Activated T-helper 17 cell treated with anti-CD3 and anti-CD28 coated beads, Interleukin-2, amount 50 U/mL, for 72 hours (primary cell): ENCODE results near the gene IRF4. TPM values are rescaled to one million over a fixed set of nuclear protein-coding genes. Genes with fewer than 3 reads are reported as not detected.
"Not testable (repeated sequence)": the region's sequence is repeated elsewhere in the genome, so short reads cannot be mapped to it uniquely, and the experiment has no call there.

ENCODE experiments used
- ATAC-seq: fragments of 150-1000 bp; cut with Tn5 transposase; replicated peaks from 2 replicates; pipeline ENCODE4 v1.10.0; 2021; ENCODE audit warnings: mild to moderate bottlenecking, moderate library complexity
- H3K27ac Mint-ChIP-seq: one replicate; pipeline ENCODE4 v1.8.0; 2022; ENCODE audit warnings: mixed read lengths
- H3K27me3 Mint-ChIP-seq: one replicate; pipeline ENCODE4 v1.8.0; 2022; ENCODE audit warnings: mixed read lengths
- H3K36me3 Mint-ChIP-seq: one replicate; pipeline ENCODE4 v1.8.0; 2022; ENCODE audit warnings: low read depth, mild to moderate bottlenecking, mixed read lengths
- H3K4me1 Mint-ChIP-seq: one replicate; pipeline ENCODE4 v1.8.0; 2022; ENCODE audit warnings: mixed read lengths
- H3K4me3 Mint-ChIP-seq: one replicate; pipeline ENCODE4 v1.8.0; 2022; ENCODE audit warnings: mild to moderate bottlenecking, mixed read lengths
- H3K9me3 Mint-ChIP-seq: one replicate; pipeline ENCODE4 v1.8.0; 2022; ENCODE audit warnings: mixed read lengths
- total RNA-seq, 2 donors: library from RNA; stranded (reverse); gene quantifications; one replicate each; pipeline ENCODE4 v1.2.3, GENCODE V29; 2022

Gene IRF4
- total RNA-seq, 2 donors from 2014 or later: 477 to 704 TPM

- H3K27ac Mint-ChIP-seq: peak overlapping the region; percentile 22
Observed at GRCh38 chr6:414447-414846, 22.9 kb downstream of the IRF4 start.

GRCh38 chr6:415087-415486, 23.5 kb downstream of the IRF4 start:
- Mint-ChIP-seq H3K36me3 (peaks cover 27% of the 10 kb centered on the region), H3K4me3 (no peak overlapping the region), H3K27ac (no peak overlapping the region), H3K27me3 (no peaks in the 10 kb centered on the region), H3K9me3 (peaks cover 5% of the 10 kb centered on the region), H3K4me1 (peaks cover 14% of the 10 kb centered on the region)
- no peak for ATAC-seq

More at GRCh38 chr6:414447-414846, 22.9 kb downstream of the IRF4 start:
- Mint-ChIP-seq H3K4me3 (no peak overlapping the region), H3K27me3 (no peaks in the 10 kb centered on the region), H3K4me1 (peaks cover 14% of the 10 kb centered on the region), H3K36me3 (peaks cover 33% of the 10 kb centered on the region), H3K9me3 (peaks cover 5% of the 10 kb centered on the region)
- peak; percentile 54 for ATAC-seq

GRCh38 chr6:421211-421610, 29.7 kb downstream of the IRF4 start:
- H3K4me1 Mint-ChIP-seq: peaks cover 9% of the 10 kb centered on the region
- H3K4me3 Mint-ChIP-seq: no peak overlapping the region
- H3K36me3 Mint-ChIP-seq: peaks cover 2% of the 10 kb centered on the region
- H3K9me3 Mint-ChIP-seq: no peaks in the 10 kb centered on the region
- no peak for ATAC-seq
- H3K27me3 Mint-ChIP-seq: no peaks in the 10 kb centered on the region
- H3K27ac Mint-ChIP-seq: no peak overlapping the region

- Mint-ChIP-seq H3K4me3 (peak overlapping the region; percentile 25), H3K27me3 (no peaks in the 10 kb centered on the region), H3K9me3 (no peaks in the 10 kb centered on the region), H3K36me3 (no peaks in the 10 kb centered on the region), H3K27ac (peak overlapping the region; percentile 77), H3K4me1 (peaks cover 9% of the 10 kb centered on the region)
- peak; percentile 100 for ATAC-seq
Observed at GRCh38 chr6:422433-423054, 31.0 kb downstream of the IRF4 start.

- Mint-ChIP-seq H3K4me3 (peak overlapping the region; percentile 25), H3K27ac (peak overlapping the region; percentile 77), H3K36me3 (no peaks in the 10 kb centered on the region), H3K9me3 (no peaks in the 10 kb centered on the region), H3K4me1 (peaks cover 9% of the 10 kb centered on the region), H3K27me3 (no peaks in the 10 kb centered on the region)
- peak; percentile 12 for ATAC-seq
Observed at GRCh38 chr6:423055-423798, 31.7 kb downstream of the IRF4 start.

- Mint-ChIP-seq H3K27ac (no peak overlapping the region), H3K27me3 (no peaks in the 10 kb centered on the region), H3K4me3 (no peak overlapping the region), H3K4me1 (peaks cover 9% of the 10 kb centered on the region), H3K9me3 (no peaks in the 10 kb centered on the region), H3K36me3 (no peaks in the 10 kb centered on the region)
- no peak for ATAC-seq
Observed at GRCh38 chr6:423799-424345, 32.3 kb downstream of the IRF4 start.

- H3K27ac Mint-ChIP-seq: no peak overlapping the region
- no peak for ATAC-seq
- H3K27me3 Mint-ChIP-seq: no peaks in the 10 kb centered on the region
- H3K4me3 Mint-ChIP-seq: no peak overlapping the region
- no peaks in the 10 kb centered on the region for H3K9me3 Mint-ChIP-seq
- no peaks in the 10 kb centered on the region for H3K36me3 Mint-ChIP-seq
- peaks cover 17% of the 10 kb centered on the region for H3K4me1 Mint-ChIP-seq
Observed at GRCh38 chr6:424741-425417, 33.3 kb downstream of the IRF4 start.

- not testable (repeated sequence) for H3K4me3 Mint-ChIP-seq, H3K9me3 Mint-ChIP-seq
- H3K4me1 Mint-ChIP-seq: peaks cover 17% of the 10 kb centered on the region
Observed at GRCh38 chr6:425418-425788, 33.9 kb downstream of the IRF4 start.

GRCh38 chr6:426198-426738, 34.7 kb downstream of the IRF4 start:
- H3K4me1 Mint-ChIP-seq: peaks cover 20% of the 10 kb centered on the region
- not testable (repeated sequence) for H3K27ac Mint-ChIP-seq, H3K27me3 Mint-ChIP-seq, H3K9me3 Mint-ChIP-seq, H3K4me3 Mint-ChIP-seq, ATAC-seq, H3K36me3 Mint-ChIP-seq

More at GRCh38 chr6:425418-425788, 33.9 kb downstream of the IRF4 start:
- H3K36me3 Mint-ChIP-seq, H3K27me3 Mint-ChIP-seq, H3K27ac Mint-ChIP-seq, ATAC-seq: not testable (repeated sequence)

GRCh38 chr6:428047-428603, 36.6 kb downstream of the IRF4 start:
- Mint-ChIP-seq H3K9me3 (no peaks in the 10 kb centered on the region), H3K27me3 (no peaks in the 10 kb centered on the region), H3K4me3 (no peak overlapping the region), H3K27ac (no peak overlapping the region), H3K36me3 (no peaks in the 10 kb centered on the region), H3K4me1 (peaks cover 30% of the 10 kb centered on the region)
- ATAC-seq: no peak

GRCh38 chr6:429515-430121, 38.1 kb downstream of the IRF4 start:
- no peak for ATAC-seq
- Mint-ChIP-seq H3K27ac (peak overlapping the region; percentile 43), H3K27me3 (no peaks in the 10 kb centered on the region), H3K4me1 (peaks cover 31% of the 10 kb centered on the region), H3K36me3 (no peaks in the 10 kb centered on the region), H3K4me3 (peak overlapping the region; percentile 36), H3K9me3 (no peaks in the 10 kb centered on the region)

GRCh38 chr6:431504-431903, 40.0 kb downstream of the IRF4 start:
- H3K36me3 Mint-ChIP-seq: no peaks in the 10 kb centered on the region
- peak; percentile 53 for ATAC-seq
- peak overlapping the region; percentile 52 for H3K4me3 Mint-ChIP-seq
- no peaks in the 10 kb centered on the region for H3K9me3 Mint-ChIP-seq
- no peaks in the 10 kb centered on the region for H3K27me3 Mint-ChIP-seq
- no peak overlapping the region for H3K27ac Mint-ChIP-seq
- H3K4me1 Mint-ChIP-seq: peaks cover 37% of the 10 kb centered on the region

GRCh38 chr6:431986-432385, 40.4 kb downstream of the IRF4 start:
- Mint-ChIP-seq H3K36me3 (no peaks in the 10 kb centered on the region), H3K9me3 (no peaks in the 10 kb centered on the region), H3K27ac (peak overlapping the region; percentile 34), H3K4me1 (peaks cover 37% of the 10 kb centered on the region), H3K27me3 (no peaks in the 10 kb centered on the region), H3K4me3 (peak overlapping the region; percentile 52)
- ATAC-seq: peak; percentile 84
